HG03108 (cell line): ENCODE data around the gene ZNF683.

Experiments used
- ATAC-seq: cut with Tn5 transposase; IDR thresholded peaks from one replicate; pipeline ENCODE4 v1.9.1; 2021; ENCODE audit warnings: moderate library complexity; ENCODE audit not compliant: unreplicated experiment

Gene ZNF683

GRCh38 chr1:26359981-26360806 lies 12.4 kb downstream of the ZNF683 start:
- ATAC-seq, result no peak

GRCh38 chr1:26358411-26359384 lies 13.9 kb downstream of the ZNF683 start:
- ATAC-seq, result no peak

DNA sequence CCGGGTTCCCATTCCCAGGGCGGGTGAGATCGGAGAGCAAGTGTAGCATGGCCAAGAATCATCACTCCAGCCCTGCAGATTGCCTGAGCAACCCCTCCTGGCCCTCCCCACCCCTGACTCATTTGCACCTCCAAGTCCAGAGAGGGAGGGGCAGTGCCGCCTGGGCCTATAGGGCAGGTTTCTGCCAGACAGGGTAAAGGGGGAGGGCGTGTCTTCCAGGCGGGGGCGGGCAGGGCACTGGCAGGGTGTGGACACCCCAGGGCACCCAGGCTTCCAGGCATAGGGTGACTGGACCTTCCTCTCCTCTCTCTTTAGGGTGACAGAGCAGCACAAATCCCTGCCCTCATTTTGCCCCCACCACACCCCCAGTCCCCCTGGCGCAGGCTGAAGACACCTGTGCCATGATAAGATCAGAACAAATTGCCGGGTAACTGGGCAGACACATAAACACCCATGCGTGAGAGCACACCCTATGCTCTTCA lies 15.4 kb downstream of the ZNF683 start:
- ATAC-seq, result no peak

GRCh38 chr1:26356106-26356505 lies 16.4 kb downstream of the ZNF683 start:
- no peak for ATAC-seq

DNA sequence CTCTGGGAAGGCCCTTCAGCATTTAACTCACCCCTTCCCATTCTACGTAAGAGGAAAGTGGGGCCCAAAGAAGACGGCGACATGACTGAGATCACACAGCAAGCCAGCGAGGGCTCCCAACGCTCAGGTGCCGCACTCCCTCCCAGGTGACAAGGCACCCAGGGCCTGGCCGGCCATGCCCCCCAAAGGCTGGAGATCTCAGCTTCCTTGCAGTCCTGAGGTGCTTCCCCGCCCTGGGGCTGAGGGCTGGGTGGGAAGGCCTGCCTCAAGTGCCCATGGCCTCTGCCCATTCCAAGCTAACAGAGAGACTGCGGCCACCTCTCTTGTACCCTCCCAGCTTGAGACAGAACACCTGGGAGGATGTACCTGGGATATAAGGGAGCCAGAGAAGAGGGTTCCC lies 17.6 kb downstream of the ZNF683 start:
- ATAC-seq, result no peak

GRCh38 chr1:26353976-26354820 lies 18.4 kb downstream of the ZNF683 start, which contains the start of gene CRYBG2:
Gene CRYBG2, minus strand, starts transcription at chr1:26354130. Its CDS starts 7,473 bp downstream, at chr1:26346657.
- ATAC-seq, result no peak

DNA sequence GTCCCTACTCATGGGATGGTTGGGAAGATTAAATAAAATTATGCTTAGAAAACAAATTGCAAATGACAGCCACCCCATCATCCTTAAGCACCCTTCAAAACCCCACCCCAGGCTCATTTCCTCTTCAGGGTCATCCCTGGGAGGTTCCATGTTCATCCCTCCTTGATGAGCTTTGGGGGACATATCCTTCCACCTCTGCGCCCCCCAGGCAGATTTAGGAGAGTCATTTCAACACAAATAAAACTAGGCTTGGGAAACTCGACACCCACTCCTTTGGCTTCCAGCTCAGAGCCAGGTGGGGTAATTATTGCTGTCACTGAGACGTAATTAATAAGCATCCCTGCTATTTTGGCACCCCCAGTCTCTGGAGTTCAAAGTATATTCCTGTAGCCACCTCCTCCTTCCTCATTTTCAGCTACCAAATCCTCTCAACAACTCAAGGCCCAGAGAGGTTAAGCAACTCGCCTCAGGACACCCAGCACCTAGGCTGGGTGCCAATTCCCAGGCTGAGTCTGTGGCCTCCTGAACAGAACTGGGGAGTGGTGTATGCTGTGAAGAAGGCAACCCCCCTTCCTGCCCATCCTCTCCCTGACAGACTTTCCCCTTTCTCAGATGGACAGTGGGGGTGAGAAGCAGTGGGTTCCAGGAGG lies 19.2 kb downstream of the ZNF683 start:
- no peak for ATAC-seq

GRCh38 chr1:26352338-26352679 lies 20.2 kb downstream of the ZNF683 start:
- no peak for ATAC-seq

DNA sequence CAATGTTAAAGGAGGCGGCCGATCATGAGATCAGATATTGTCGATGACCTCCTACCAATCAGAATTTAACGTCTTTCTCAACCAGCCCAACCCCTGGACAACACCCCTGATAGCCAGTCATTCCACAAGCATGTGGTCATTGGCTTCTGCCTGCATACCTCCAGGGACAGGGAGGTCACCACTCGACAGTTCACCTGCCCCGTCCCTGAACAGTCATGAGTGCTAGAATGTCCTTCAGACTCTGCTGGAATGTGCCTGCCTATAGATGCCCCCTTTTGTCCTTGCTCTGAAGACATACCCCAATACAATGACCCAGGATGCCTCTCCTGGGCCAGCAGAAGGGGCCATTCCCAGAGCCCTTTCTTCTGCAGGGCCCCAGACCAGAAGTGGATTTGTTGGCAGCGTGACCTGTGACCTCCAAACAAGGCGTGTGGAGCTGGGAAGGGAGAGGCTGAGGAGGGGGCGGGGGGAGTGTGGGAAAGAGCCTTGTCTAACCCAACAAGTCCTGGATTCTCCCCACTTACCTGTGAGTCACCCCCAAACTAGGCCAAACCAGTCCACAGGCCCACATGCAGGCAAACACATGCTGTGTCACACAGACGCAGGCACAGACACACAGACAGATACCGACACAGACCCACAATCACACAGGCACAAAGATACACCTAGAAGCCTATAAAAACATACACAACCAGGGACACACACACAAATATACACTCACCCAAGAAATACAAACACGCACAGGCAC lies 20.8 kb downstream of the ZNF683 start:
- ATAC-seq, result no peak

DNA sequence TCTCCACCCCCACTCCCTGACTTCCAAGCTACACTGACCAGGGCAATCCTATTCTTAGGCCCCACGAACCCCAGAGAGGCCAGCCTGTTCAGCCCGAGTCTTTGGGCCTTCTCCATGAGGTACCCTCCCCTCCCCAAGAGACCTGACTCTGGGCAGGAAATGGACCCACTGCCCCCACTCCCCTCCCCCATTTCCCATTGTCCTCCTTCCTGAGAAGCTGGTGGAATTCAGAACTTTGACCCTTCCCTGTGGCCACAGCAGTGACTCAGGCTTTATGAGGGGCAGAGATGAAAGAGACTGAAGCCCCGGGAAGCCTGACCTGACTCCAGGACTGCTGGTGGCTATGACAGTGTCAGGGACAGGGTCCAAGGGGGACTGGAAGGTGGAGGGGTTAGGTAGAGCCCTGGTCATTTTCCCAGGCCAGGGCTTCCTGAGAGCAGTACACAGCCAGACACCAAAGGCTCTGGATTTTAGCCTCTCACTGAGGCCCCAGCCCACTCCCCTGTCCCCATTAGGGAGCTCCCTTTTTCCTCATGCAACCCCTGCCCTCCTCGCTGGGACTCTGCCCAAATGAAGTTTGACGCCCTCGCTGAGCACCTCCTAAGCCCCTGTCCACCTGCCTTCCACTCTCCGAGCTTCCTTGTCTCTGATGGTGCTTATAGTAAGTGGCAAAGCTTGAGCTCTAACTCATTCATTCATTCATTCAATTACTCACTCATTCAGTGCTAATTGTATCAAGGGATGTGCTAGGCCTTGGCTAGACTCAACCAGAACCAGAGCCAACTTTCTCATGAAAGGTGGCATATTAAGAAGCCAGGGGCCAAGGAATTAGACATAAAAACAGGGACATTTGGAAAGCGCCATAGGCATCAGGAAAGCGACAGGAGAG lies 21.6 kb downstream of the ZNF683 start:
- no peak for ATAC-seq

DNA sequence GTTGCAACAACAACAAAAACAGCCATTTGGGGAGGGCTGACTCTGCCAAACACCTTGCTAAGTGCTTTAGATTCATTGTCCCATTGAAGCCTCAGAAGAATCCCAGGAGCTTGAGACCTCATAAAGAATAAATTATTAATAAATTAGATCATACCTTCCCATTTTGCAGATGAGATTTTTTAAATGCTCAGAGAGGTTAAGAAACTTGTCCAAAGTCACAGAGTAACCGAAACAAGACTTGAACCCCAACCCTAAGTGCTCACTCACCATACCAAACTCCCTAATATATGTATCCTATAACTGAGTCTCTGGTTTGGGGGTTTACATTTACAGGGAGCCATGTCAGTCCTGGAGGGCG lies 22.2 kb downstream of the ZNF683 start:
- no peak for ATAC-seq

GRCh38 chr1:26349877-26350244 lies 22.7 kb downstream of the ZNF683 start:
- ATAC-seq, result no peak

GRCh38 chr1:26349188-26349876 lies 23.2 kb downstream of the ZNF683 start:
- no peak for ATAC-seq

DNA sequence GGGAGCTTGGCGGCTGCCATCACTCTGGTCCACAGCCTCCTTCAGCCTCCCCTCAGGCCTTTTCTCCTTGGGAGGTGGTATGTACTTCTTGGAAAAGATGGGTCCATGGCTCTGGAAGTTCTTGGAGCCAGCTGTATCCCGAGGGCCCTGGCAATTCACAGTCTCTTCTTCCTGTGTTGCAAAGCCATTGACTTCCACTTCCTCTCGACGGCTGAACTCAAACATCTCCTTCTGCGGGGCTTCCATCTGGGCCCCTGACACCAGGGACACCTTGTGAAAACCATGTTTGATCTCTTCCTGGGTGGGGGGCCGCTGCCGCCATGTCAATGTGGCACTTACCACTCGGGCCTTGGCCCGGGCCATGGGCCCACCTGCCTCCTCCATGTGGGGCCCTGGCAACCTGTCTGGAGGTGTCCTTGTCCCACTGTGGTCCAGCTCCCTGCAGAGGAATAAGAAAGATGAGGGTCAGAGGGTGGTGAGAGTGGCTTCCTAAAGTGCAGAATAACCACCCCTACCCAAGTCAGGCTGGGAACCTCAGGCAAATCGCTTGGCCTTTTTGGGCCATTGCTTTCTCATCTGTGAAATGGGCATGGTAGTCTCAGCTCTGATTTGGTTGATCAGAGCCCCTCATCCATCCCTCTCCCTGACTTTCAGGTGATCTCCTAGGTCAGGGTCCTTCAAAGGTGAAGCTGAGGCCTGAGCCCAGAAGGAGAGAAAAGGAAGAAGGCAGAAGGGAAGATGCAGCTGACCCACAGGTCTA lies 26.1 kb downstream of the ZNF683 start:
- no peak for ATAC-seq

DNA sequence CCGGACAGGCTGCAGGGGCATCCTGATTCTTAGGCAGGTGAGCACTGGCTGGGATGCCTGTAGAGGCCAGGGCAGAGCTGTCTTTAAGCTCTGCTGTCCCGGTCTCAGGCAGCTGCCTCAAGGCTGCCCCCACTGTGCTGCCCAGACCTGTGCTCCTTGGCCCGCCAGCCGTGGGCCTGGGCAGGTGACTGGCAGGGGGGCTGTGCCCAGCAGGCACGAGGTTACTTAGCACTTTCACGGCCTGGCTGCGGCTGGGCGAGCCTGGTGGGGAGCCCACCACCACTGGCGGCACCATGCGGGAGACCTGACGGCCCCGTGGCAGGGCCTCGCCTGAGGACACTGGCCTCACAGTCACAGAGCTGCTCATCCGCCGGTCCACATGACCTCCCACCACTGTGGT lies 26.8 kb downstream of the ZNF683 start:
- no peak for ATAC-seq

DNA sequence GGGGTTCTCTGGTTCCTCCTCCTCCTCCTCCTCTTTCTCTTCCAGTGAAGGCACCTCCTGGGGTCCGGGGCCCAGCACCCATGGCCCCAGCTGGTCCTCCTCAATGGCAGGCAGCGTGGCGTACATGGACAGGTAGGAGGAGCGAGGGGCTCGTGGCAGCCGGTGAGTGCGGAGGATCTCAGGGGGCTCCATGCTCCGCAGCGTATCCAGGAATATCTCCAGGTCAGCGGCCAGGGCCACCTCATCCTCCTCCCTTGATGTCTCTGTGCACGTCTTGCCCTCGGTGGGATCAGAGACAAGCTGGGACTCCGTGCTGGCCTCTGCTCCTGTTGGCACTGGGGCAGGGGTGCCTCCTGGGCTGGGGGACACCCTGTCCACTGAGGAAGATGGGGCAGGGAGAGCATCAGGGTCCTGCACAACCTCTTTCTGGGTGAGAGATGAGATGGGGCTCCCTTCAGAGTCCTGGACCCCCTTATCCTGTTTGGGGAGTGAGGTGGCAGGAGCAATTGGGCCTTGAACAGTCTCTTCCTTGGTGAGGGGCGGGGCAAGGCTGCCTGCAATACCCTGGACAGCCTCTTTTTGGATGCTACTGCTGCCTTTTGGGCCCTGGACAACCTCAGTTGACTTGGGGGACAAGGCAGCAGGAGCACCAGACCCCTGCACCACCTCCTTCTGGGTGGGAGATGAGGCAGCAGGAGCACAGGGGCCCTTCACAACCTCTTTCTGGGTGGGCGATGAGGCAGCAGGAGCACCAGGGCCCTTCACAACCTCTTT lies 28.2 kb downstream of the ZNF683 start:
- no peak for ATAC-seq

DNA sequence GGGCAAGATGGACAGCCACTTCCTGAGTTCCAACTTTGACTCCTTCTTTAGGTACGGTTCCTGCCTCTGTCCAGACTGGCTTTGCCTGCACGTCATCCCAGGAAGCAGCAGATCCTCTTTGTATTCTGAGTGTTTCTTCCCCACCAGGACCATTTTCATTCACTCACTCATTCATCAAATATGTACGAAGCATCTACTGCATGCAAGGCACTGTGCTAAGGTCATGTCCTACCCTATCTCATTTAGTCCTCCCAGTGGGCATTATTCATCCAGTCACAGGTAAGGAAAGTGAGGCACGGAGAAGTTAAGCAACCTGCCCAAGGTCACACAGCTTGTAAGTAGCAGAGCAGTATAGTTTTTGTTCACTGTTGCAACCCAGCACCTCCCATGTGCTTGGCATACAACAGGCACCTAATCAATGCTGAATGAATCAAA lies 32.5 kb downstream of the ZNF683 start:
- ATAC-seq, result no peak
